HG03432 (cell line): Measurements from ENCODE around the gene KHK.

ENCODE experiments used
- ATAC-seq: cut with Tn5 transposase; IDR thresholded peaks from one replicate; pipeline ENCODE4 v1.9.1; 2021; ENCODE audit warnings: mild to moderate bottlenecking, moderate library complexity; ENCODE audit not compliant: unreplicated experiment

Gene KHK

GRCh38 chr2:27126252-27126710 lies 39.7 kb downstream of the KHK start:
- no peak for ATAC-seq

- no peak for ATAC-seq
These were observed 41.5 kb downstream of the KHK start for GRCh38 chr2:27127883-27128667.

GRCh38 chr2:27128668-27129571 lies 42.3 kb downstream of the KHK start:
- ATAC-seq, result no peak

- ATAC-seq, result no peak
These were observed 43.8 kb downstream of the KHK start for GRCh38 chr2:27130396-27130795.

- ATAC-seq, result no peak
These were observed 44.9 kb downstream of the KHK start for GRCh38 chr2:27131429-27131828.

GRCh38 chr2:27133195-27133875 lies 46.8 kb downstream of the KHK start:
- ATAC-seq, result no peak

GRCh38 chr2:27133905-27134780 lies 47.6 kb downstream of the KHK start, which contains the start of gene PREB:
Gene PREB (minus strand): TSS chr2:27134636. CDS start chr2:27134421, 215 bp downstream.
- peak; percentile 91 for ATAC-seq

- no peak for ATAC-seq
These were observed 48.4 kb downstream of the KHK start for GRCh38 chr2:27134781-27135477.

GRCh38 chr2:27135478-27135955 lies 48.9 kb downstream of the KHK start:
- no peak for ATAC-seq

GRCh38 chr2:27136751-27137150 lies 50.2 kb downstream of the KHK start:
- ATAC-seq, result no peak

GRCh38 chr2:27137322-27137935 lies 50.9 kb downstream of the KHK start:
- ATAC-seq, result no peak

- ATAC-seq, result no peak
These were observed 51.5 kb downstream of the KHK start for GRCh38 chr2:27138111-27138510.

- no peak for ATAC-seq
These were observed 52.7 kb downstream of the KHK start, which contains the start of gene PRR30 for GRCh38 chr2:27139310-27139709. Gene PRR30 (minus strand): TSS chr2:27139410. CDS start chr2:27138329, 1,081 bp downstream.

GRCh38 chr2:27143285-27143684 lies 56.7 kb downstream of the KHK start:
- ATAC-seq, result no peak

GRCh38 chr2:27145682-27146081 lies 59.1 kb downstream of the KHK start:
- ATAC-seq, result no peak

GRCh38 chr2:27147935-27148334 lies 61.4 kb downstream of the KHK start:
- ATAC-seq, result no peak

- ATAC-seq, result no peak
These were observed 62.3 kb downstream of the KHK start, which contains the start of gene TCF23 for GRCh38 chr2:27148801-27149439. Gene TCF23 (plus strand): TSS chr2:27149004. CDS start chr2:27149134, 130 bp downstream.
